HG02642 (cell line): ENCODE data around the gene ACTN3.
"Not testable (repeated sequence)": the region's sequence is repeated elsewhere in the genome, so short reads cannot be mapped to it uniquely, and the experiment has no call there.

Experiments
- ATAC-seq: cut with Tn5 transposase; IDR thresholded peaks from one replicate; pipeline ENCODE4 v1.9.1; 2021; ENCODE audit warnings: mild to moderate bottlenecking; ENCODE audit not compliant: unreplicated experiment, poor library complexity

The ACTN3 gene

GRCh38 chr11:66592457-66593302, 46.0 kb downstream of the ACTN3 start, which contains the start of the genes CCDC87 and CCS:
TSS of gene CCDC87 (minus strand) at chr11:66593063. CDS start at chr11:66593015, 48 bp downstream.
TSS of gene CCS (plus strand) at chr11:66593185. CDS start at chr11:66593262, 77 bp downstream.
- ATAC-seq: peak; percentile 93

GRCh38 chr11:66593303-66593635, 46.6 kb downstream of the ACTN3 start:
- ATAC-seq: peak; percentile 32

GRCh38 chr11:66593650-66594049, 46.9 kb downstream of the ACTN3 start:
- ATAC-seq: no peak

- no peak for ATAC-seq
These were observed 48.7 kb downstream of the ACTN3 start for GRCh38 chr11:66595245-66595904.

DNA sequence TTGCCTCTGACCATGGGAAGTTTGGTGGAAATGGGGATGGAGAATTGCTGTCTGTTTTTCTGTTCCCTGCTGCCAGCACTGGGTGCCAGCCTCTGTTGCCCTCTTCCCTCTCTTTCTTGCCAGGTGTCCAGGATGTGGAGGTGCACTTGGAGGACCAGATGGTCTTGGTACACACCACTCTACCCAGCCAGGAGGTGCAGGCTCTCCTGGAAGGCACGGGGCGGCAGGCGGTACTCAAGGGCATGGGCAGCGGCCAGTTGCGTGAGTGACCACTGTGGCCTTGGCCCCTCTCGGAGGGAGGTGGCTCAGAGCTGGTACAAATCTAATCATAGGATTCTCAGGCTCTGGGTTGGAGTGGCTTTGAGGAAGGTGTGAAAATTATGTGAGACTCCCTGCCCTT, 52.3 kb downstream of the ACTN3 start:
- ATAC-seq: no peak

DNA sequence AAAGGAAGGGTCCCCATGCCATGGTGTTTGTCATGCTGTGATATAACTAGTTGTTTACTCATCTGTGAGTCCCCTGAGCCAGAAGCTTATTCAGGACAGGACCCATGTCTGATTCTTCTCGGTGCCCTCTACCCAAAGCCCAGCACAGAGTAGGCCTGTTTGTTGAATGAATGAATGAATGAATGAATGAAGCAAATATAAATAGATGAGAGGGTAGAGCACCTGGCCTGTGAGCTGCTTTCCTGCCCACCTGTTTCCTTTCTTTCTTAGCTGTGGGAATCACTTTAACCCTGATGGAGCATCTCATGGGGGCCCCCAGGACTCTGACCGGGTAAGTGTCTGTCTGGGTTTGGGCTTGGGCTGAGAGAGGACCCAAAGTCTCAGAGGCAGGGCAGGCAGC, 53.5 kb downstream of the ACTN3 start:
- ATAC-seq: no peak

DNA sequence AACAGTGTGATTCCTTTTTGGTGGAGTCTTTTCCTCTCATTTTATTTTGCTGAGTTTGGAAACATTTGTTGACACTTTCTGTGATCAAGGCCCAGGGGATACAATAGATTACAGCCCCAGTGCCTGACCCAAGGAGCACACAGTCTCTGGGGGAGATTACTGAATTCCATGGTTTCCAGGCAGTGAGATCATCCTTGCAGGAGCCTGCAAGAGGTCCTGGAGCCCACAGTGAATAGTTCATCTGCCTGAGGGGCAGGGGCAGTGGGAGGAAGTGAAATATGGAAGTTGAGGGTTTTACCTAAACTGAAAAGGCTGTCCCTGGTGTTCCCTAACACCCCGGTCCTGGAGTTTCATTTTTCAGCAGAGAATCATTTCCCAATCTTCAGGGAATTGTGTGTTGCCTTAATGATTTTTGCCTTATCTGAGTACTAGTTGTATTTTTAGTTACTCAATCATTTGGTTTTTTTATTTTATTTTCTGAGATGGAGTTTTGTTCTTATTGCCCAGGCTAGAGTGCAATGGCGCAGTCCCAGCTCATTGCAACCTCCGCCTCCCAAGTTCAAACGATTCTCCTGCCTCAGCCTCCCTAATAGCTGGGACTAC, 54.0 kb downstream of the ACTN3 start:
- ATAC-seq: no peak

DNA sequence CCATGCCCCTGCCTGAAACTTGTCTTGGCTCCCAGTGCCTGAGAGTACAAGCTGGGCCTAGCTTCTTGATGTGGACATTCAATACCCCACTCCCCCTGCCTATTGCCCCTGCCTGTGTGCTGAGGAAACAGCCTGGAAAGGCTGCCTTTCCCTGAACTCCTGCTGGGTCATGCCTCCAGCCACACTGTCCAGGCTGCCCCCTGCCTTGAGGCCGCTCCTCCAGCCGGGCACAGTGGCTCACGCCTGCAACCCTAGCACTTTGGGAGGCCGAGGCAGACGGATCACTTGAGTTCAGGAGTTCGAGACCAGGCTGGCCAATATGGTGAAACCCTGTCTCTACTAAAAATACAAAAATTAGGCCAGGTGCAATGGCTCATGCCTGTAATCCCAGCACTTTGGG, 56.4 kb downstream of the ACTN3 start:
- ATAC-seq: no peak

- ATAC-seq: no peak
These were observed 57.5 kb downstream of the ACTN3 start for GRCh38 chr11:66604155-66604554.

DNA sequence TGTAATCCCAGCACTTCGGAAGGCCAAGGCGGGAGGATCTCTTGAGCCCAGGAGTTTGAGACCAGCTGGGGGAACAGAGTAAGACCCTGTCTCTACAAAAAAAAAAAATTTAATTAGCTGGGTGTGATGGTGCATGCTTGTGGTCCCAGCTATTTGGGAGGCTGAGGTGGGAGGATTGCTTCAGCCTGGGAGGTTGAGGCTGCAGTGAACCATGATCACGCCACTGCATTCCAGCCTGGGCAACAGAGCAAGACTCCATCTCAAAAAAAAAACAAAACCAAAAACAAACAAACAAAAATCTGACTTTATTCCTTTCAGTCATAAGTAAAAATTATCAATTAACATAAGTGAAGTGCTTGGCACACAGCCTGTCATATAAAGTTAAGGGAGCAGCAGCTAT, 59.9 kb downstream of the ACTN3 start:
- not testable (repeated sequence) for ATAC-seq

DNA sequence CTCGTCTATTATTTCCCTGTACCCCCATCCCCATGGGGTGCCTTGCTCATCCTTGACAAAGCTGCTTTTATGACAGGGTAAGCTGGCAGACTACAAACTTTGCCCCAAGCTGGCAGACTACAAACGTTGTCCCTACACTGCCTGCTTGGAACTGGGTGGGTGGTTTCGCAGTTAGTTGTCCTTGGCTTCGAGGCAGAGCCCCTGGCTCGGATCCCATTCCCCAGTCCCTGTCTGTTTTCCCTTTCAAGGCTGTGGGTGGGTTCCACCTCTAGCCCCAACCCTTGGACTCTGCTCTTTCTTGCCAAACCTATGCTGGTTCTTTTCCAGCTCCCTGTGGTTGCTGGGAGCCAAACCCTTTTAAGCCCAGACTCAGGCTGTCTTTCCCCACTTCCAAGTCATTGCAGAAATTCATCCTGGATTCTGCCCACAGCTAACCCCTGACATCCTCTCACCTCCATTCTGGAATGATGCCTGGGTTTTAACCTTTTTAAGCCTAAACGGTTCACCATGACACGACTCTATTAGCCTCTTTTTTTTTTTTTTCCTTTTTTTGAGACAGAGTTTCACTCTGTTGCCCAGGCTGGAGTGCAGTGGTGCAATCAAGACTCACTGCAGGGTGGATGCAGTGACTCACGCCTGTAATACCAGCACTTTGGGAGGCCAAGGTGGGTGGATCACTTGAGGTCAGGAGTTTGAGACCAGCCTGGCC, 60.6 kb downstream of the ACTN3 start:
- ATAC-seq: no peak

DNA sequence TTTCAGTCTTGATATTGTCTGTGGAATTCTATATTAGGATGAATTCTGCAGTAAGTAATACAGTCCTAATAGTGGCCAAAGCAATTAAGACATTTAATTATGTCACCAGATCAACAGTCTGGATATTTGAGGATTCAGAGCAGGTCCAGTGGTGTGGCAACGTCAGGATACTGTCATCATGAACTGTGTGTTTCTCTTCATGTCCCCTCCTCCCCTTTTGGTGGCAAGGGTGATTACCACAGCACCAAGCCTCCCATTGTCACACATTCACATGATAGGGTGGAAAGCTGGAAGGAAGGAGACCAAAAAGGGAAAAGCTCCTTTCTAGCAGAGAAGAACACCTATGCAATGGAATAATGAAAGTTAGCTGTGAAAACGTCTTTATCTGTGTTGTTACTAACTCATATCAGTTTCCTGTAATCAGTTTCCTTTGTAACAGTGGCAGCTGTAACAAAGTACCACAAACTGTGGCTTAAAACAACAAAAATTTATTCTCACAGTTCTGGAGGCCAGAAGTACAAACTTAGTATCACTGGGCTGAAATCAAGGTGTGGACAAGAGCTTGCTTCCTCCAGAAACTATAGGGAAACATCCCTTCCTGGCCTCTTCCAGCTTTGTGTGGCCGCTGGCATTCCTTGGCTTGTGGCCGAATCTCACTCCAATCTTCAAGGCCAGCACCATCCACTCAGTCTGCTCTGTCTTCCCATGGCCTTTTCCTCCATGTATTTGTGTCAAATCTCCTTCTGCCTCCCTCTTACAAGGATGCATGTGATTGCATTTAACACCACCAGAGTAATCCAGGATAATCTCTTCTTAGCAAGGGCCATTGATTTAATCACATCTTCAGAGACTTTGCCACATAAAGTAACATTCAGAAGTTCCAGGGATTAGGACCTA, 63.3 kb downstream of the ACTN3 start:
- ATAC-seq: no peak

GRCh38 chr11:66612458-66612857, 65.8 kb downstream of the ACTN3 start:
- no peak for ATAC-seq
